GM19328 (cell line): Measurements from ENCODE around the gene ELOVL2.
"Not testable (repeated sequence)": the region's sequence is repeated elsewhere in the genome, so short reads cannot be mapped to it uniquely, and the experiment has no call there.

ENCODE experiments used
- ATAC-seq: cut with Tn5 transposase; IDR thresholded peaks from one replicate; pipeline ENCODE4 v1.9.1; 2021; ENCODE audit warnings: mild to moderate bottlenecking, moderate library complexity; ENCODE audit not compliant: unreplicated experiment

Gene ELOVL2

DNA sequence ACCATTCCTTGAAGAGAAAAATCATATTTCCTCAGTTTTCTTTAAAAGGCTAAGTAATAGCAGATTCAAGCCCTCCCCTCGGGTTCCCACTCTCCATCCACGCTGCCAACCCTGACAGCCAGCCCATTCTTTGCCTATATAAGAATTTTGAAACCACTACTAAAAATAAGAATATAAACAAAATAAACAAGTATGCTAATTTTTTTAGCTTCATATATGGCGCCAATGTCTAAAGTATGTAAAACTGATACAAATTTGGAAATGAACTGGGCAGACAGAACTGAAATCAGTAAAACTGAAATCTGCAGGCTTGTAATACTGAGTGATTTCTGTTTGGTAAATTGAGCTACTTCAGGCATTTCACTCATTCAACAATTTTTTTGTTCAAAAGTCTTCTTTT is 19.0 kb downstream of the ELOVL2 start:
- ATAC-seq: no peak

DNA sequence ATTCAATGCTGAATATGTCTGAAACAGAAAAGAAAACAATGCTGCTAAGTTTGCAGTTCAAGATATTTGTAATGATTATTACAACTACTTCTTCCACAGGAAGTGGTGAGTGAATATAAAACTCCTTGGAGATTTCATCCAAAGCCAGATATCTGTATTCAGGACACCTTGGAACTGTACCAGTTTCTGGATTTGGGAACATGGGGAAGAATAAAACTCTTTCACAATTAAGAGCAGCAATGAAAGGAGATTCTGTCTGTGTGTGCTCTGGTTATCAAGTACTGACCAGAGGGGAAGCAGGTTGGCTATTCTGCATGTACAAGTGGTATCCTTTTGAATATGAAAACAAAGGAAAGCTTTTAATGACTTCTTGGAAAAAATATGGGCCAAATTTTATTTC is 21.1 kb downstream of the ELOVL2 start:
- ATAC-seq: no peak

DNA sequence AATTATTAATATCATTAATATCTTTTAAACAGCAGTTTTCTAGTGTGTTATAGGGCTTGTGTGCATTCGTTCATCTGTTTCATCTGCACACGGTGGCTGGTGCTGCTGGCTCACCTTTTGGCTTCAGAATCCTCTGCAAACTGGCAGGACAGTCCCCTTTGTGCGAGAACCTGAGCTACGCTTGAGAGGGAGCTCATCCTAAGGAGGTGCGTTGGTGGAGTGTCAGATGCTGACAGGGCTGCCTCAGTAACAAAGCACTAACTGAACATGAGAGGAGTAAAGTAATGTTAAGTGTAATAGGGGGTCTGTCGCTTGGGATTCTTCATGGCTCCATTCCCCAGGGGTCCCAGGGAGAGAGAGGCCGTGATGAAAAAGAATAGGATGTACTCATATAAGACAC is 22.4 kb downstream of the ELOVL2 start:
- ATAC-seq: no peak

DNA sequence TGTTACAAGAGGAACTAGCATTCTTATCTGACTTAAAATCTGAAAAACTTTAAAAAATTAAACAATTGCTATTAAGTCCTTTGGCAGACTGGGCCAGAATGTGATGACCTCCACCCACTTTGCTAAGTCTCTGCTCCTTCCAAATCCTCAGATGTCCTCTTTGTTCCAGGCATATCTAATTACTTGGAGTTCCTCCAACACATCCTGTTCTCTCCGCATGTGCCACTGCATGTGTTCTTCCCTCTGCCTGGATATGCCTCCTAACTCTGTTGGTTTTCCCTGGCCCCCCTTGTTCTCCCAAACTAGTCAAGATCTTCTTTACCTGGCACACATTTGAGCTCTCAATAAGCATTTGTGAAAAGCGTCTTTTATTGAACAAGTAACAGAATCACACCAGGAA is 23.1 kb downstream of the ELOVL2 start:
- no peak for ATAC-seq

DNA sequence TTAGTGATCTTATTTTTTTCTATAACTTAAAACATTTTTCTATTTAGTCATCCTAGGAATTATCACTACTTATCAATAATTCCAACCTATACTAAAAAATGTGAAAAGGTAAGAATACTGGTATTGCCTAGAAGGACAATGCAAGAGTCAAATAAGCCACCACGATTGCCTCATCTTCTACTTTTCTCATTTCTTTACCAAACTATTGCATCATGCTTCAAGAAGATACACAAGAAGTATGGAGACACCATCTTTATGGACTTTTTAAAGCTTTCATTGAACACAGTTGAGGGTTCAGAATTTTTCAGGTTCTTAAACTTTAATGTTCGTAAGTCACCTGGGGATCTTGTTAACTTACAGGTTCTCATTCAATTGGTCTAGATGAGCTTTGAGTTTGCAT is 25.9 kb downstream of the ELOVL2 start:
- no peak for ATAC-seq

DNA sequence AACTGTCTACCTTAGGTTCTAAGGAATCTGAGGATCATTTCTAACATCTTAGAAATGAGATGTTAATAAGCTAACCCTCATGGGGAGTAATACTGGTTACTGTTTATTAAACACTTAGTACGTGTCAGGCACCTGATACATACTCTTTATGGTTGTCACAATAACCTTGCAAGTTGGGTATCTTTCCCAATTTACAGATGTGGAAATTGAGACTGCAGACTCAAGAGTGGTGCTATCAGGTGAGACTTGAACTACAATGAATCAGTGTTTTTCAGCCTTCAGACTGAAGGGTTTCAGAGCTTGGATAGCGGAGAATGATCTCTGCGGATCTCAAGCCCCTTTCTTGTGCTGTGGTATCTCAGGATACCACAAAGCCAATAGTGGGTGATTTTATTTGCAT is 27.0 kb downstream of the ELOVL2 start:
- no peak for ATAC-seq

DNA sequence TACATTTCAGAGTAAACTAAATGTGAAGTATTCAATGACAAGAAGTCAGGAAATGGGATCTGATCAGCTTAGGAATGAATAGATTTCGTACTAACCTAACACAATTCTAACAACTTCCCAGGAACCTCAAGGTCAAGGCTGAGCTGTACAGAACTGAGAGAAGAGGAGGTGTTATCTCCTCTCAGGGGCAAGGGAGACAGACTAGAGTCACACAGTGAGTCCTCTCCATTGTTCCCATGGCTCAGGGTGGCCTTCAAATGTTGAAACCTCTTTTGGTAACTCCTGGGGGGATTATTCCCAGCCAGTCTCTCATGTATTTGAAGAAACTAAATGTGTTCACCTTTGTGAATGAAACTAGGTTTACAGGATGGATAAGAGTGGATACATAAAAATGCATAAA is 27.7 kb downstream of the ELOVL2 start:
- no peak for ATAC-seq

DNA sequence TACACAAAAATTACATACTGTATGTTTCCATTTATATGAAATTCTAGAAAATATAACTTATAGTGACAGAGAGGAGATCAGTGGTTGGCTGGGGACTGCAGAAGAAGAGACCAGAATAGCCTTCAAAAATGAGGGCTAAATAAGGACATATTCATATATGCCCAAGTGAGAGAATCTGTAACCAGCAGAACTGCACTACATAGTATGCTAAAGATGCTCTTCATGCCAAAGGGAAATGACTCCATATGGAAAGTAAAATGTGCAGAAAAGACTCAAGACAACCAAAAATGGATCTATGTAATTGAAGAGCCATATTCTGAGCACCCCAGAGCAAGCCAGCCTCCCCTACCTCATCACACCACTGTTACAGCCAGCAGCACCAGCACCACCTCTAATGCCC is 29.0 kb downstream of the ELOVL2 start:
- ATAC-seq: no peak

DNA sequence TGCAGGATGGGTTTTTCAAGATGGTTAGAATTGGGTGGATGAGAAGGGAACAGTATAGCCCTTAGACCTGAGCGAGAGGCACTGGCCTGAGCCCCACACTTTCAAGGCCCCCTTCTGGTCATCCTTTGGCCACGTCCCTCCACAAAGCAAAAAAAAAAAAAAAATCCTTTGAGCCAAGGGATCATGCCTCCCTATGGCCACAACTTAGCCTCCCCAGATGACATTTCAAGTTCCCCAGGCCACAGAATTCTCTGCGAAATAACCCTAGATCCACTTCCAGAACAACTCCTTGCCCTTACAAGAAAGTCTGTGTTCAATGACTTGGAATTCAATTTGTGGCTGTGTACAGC is 30.4 kb downstream of the ELOVL2 start:
- no peak for ATAC-seq

DNA sequence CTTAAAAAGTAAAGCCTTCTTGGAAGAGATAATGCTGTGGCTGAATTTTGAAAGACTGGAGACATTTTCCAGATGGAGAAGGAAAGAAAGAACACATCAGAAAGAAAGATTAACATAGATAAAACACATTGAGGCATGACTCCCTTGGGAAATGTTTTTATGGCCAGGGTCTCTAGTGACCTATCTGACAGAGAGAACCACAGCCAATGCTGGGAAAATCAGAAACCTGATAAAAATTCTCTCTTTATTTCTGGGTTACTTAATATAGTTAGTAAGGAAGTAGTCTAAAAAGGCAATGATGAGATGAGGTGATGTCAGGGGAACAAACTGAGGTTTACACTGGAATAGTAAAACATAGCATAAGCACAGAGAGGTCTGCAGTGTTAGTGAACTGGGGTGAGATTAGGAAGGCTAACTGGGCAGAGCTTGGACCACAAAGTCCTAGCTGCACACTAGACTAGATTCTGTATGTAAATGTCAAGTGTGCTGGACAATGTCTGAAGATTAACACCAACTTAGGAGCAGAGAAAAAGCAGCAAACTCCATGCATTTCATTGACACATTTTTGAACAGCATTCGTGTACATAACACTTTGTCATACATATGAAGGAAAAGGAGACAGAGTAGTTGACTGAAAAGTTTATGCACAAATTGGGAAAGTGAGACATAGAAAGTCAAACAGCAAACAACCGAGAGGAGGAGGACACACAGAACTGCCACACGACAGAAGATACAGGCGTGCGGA is 31.0 kb downstream of the ELOVL2 start:
- no peak for ATAC-seq

DNA sequence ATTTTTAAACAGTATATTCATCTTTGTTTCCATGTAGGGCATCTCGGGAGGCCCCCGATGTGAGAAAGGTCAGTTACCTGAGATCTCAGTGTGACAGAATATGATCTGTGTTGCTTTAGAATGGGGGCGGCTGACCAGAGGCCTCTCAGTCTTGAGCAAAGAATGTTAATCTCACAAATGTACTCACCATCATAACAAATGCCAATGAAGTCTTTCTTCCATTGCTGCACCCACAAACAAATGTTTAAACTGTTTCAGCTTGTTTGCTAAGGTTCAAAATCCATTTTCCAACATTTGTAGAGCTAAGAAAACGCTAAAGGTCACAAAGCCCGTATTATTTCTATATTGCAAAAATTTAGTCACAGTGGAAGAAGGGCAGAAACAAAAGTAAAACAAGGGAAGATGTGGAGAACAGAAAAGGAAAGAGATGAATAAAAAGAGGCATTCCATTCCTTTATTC is 31.8 kb downstream of the ELOVL2 start:
- ATAC-seq: no peak

DNA sequence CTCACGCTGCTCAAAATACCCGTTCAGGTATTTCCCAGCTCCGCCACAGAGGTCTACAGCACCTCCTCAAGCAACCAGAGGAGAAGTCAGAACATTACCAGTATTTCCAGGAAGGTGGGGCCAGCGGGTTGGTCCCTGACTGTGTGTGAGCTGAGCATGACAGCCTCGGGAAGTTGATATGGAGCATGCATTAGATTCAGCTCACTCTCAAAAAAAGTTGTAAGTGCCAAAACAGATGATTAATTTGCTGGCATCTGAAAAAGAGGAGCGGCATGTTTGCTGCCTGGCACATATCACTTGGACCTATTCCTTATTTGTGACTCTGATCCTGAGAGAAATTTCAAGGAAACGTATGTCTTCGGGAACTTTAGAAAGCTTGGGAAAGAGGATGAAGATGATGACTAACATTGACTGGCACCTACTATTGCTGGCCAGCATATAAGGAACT is 32.3 kb downstream of the ELOVL2 start:
- ATAC-seq: no peak

DNA sequence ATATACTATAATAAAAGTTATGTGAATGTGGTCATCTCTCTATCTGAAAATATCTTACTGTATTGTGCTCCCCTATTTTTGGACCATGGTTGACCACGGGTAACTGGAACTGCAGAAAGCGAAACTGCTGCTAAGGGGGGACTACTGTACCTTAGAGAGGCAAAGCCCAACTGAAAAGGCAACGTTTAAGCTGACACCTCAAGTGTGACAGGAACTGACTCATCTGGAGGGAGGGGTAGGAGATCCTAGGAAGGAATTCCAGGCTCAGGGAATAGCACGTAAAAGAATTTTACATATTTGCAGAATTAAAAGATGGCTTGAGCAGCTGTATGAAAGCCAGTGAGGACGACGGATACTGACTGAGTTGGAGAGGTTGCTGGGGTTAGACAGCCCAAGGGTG is 34.8 kb downstream of the ELOVL2 start:
- no peak for ATAC-seq

DNA sequence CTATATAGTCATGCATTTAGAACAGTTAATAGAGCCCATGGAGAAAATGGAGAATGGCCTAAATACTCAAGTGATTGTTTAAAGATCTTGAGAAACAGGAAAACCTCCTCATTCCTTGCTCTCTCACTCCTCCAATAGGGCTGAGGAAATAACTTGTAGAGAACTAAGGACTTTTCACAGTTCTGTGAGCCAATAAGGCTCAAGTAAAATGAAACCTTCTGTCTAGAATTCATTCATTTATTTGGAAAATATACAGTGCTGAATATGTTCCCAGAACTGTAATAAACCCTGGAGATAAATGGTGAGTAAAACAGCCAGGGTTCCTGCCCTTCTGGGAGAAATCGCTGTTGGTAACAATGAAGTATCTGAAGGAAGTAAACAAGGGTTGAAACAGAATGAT is 35.3 kb downstream of the ELOVL2 start:
- no peak for ATAC-seq

DNA sequence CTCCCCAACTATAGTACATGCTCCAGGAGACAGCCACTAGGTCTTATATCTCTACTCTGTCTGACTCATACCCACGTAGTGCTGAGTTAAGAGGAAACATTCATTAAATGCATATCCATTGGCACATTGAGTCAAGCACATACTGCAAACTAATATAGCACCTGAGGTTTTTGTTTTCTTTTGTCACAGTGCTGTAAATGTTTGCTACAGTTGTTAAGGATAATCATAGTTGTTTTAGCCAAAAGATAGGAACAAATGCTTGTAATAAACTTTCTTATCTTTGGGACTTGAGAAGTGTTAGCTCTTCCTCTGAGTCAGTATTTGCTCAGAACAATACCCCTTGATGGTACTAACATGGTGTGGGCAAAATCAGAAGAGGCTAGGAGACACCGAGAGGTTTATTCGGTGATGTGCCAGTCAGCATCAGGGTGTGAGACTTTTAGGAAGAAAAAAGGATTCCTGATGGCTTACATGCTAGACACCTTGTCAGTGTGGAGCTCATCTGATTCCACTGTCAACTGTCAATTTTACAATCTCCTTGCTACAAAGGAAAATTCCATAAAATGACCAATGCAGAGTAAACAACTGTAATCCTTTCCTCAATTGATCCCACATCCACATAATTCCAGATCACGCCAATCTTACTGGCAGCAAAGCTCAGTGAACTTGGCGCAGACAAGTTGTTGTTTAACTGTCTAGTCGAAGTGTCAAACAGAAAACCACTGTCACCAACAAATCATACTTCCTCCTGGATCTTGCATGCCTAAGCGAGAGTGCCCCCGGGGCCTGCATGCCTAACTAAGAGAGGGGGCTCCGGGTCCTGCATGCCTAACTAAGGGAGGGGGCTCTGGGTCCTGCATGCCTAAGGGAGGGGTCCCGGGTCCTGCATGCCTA is 36.1 kb downstream of the ELOVL2 start:
- ATAC-seq: no peak

DNA sequence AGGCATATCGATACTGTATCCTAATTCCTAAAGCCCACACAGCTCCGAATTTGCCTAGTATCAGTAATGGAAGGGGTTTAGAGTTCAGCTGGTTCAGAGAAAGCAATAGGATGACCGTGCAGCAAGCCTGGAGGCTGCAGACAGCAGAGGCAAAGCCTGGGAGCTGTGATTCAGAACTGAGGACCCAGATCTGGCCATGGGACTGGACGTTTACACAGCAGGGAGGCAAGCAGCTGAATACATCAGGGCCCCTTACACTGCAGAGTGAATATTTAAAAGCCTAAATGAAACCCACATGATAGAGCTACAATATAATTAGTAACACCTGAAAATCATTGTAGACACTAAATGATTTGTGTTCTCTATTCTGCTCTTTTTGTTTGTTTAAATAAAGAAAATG is 38.0 kb downstream of the ELOVL2 start:
- no peak for ATAC-seq

DNA sequence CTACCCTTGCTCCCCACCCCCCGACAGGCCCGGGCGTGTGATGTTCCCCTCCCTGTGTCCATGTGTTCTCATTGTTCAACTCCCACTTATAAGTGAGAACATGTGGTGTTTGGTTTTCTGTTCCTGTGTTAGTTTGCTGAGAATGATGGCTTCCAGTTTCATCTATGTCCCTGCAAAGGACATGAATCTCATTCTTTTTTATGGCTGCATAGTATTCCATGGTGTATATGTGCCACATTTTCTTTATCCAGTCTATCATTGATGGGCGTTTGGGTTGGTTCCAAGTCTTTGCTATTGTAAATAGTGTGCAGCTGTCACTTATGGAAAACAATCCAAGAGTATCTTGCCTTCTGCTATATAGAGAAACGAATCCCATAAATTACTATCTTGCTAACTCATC is 40.8 kb downstream of the ELOVL2 start:
- not testable (repeated sequence) for ATAC-seq

DNA sequence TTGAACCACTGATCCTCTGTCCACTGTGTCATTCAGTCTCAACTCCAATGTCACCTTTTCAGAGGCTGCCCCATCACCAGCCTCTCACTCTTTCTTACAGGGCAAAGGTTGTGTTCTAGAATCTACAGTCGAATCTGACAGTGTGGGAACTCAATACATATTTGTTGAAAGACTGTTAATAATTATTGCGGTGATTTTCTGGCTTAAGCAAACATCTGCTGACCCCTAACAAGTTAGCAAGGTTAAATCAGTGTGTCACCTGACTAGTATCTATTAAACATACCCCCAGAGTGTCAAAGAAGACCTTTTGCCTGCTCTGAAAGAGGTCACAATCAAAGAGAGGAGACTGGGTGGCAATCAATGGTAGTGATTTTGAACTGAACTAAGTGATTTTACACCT is 41.9 kb downstream of the ELOVL2 start:
- ATAC-seq: no peak

DNA sequence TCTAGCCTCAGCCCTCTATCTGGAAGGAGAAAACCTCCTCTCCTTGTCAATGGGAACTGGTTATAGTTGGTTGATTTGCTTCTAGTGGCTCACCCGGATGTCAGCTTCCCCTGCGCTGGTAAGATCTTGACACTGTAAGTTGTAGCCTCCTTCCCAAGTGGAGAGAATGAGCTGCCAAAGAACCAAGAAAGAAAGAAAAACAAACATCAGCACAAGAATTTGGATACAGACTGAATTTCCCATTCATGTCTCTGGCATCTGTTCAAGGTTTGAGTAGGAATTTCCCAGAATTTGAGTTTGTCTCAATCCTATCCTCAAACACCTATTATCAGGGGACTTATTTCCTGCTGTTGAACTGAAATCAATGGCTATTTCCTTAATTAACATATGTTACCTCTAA is 44.1 kb downstream of the ELOVL2 start:
- no peak for ATAC-seq

DNA sequence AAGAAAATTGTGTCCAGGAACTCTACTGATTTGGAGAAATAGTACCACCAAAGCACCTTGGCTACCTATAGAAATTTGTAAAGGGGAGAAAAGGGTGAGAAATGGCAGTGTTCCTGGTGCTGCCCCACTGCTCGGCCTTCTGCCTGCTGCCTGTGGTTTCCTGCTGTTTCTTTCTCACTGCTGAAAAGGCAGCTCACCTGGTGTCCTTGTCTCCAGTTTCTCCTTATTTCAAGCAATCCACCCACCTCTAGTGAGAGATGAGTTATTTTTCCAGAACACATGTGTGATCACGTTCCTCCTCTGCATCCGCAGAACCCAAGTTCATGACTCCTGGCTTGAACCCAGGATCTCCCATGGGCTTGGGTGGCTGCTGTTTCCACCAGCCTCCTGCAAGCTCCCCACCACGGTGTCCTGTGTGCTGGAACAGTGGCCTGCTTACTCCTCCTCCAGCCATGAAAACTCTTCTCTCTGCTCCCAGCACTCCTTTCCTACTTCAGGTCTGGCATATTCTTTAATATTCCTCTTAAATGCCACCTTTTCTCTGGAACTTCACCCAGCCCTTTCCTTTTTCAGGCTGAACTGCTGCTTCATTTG is 48.9 kb downstream of the ELOVL2 start:
- no peak for ATAC-seq

DNA sequence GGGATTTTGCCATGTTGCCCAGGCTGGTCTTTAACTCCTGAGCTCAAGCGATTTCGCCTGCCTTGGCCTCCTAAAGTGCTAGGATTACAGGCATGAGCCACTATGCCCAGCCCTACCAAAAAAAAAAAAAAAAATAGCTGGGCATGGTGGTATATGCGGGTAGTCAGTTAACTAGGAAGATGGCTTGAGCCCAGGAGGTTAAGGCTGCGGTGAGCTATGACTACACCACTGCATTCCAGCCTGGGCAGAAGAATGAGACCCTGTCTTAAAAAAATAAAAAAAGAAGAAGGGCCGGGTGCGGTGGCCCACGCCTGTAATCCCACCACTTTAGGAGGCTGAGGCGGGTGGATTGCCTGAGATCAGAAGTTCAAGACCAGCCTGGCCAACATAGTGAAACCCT is 50.2 kb downstream of the ELOVL2 start:
- ATAC-seq: no peak

DNA sequence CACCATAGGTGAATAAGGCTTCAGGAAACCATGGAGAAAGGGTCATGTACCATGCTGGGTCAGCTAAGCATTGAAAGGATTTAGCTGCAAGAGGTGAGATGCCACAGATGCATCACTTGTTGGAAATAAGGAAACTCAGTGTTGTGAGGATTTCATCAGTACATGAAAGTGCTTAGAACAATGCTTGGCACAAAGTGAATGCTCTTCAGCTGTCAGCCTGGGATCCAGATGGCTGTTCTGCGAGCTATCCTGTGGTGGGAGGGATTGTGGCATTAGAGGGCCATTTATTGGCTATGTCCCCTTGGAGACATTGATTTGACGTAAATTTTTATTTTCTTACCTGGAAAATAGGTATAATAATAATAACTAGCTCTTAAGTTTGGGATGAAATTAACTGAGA is 53.0 kb downstream of the ELOVL2 start:
- no peak for ATAC-seq
